ENCODE measurements around the gene PIGO. TPM values are rescaled to one million over a fixed set of nuclear protein-coding genes. Genes with fewer than 3 reads are reported as not detected.

Gene PIGO
- total RNA-seq, 5 donors from 2014 or later (not counting 1 experiment from before 2014, with no cell fraction given): 23.0 to 32.1 (median 29.9) TPM

DNA sequence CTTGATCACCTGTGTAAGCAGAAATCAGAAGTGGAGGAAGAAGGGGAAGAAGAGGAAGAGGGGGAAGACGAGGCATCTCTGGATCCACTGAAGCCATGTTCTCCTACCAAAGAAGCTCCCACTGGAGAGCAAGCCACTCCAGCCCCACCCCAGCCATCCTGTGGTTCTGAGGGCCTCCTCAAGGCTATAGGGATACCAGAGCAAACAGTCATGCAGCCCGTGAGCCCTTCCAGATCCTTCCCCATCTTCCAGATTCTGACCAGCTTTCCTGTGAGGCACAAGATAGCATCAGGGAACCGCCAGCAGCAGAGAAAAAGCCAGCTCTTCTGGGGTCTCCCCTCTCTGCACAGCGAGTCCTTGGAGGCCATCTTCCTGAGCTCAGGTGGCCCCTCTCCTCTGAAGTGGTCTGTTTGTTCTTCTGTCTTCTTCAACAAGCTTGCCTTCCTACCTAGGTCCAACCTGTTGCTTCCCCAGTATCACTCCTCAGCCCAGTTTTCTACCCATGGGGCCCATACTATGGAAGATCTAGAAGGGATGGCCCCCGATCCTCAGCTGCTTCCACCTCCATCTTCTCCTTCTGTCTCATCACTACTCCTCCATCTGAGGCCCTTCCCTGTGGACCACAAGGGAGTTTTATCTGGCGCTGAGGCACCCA is 53.4 kb downstream of the PIGO start:
- peaks cover 19% of the 10 kb centered on the region for H3K36me3 Mint-ChIP-seq
- H3K27me3 Mint-ChIP-seq: no peaks in the 10 kb centered on the region
- Histone ChIP-seq H3K4me3 (ENCODE audit: control insufficient read depth in 1 of 2, extremely low read depth in 1 of 2, low read length in 1 of 2) (no peak overlapping the region), H3K36me3 (ENCODE audit: control insufficient read depth in 2 of 2, extremely low read depth in 1 of 2, insufficient read depth in 1 of 2, low read length in 1 of 2) (peaks cover 4 to 21% of the 10 kb centered on the region in 2 donors), H3K9me3 (no peaks in the 10 kb centered on the region), H3K27ac (ENCODE audit: low read length) (no peak overlapping the region), H3K4me1 (ENCODE audit: control insufficient read depth in 1 of 2, extremely low read depth in 1 of 2, insufficient read depth in 2 of 2, low read length in 2 of 2) (no peaks in the 10 kb centered on the region), H3K27me3 (replicated peaks in 1 of 2; ENCODE audit: control insufficient read depth in 2 of 2, extremely low read depth in 1 of 2, insufficient read depth in 2 of 2, low read length in 1 of 2) (no peaks in the 10 kb centered on the region)
- H3K27ac Mint-ChIP-seq: no peak overlapping the region
- POLR2A ChIA-PET: no interaction called here
- 97% methylated on average over 4 of the region's 6 CpGs for WGBS (ENCODE audit: insufficient coverage)
- CTCF ChIA-PET: interaction anchor here in 1 of 2 donors (0.6 kb wide), 1 partner anchor 8 kb away, joined by 3 read pairs; no protein-coding TSS in a partner anchor
- H3K9me3 Mint-ChIP-seq: no peaks in the 10 kb centered on the region
- ATAC-seq (replicated peaks in 1 of 4) (no peak), DNase-seq (no peak)
- no peaks in the 10 kb centered on the region for H3K4me1 Mint-ChIP-seq
- H3K4me3 Mint-ChIP-seq: no peak overlapping the region

DNA sequence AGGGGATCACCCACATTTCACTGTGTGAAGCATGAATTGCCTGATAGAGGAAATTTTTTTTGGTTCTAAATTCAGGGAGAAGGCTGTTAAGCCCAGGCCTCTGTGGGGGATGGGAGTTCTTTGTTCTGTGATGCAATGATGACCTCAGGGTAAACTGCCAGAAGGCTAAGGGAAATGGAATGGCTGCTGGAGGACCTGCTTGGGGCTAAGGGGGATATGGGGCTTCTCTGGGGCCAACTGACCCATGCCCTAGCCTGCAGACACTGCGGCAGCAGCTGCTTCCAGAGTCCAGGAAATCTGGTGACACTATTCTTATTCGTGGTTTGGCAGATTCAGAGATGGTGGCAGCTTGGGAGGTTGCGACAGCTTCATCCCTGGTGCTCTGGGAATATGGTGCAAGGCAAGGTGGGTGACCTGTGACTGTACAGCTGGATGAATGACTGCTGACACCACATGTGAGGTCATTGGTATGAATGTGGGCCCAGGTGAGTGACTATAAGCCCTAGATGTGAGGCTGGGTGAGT is 54.2 kb downstream of the PIGO start:
- ChIA-PET CTCF (no interaction called here), POLR2A (no interaction called here)
- Mint-ChIP-seq H3K36me3 (peaks cover 19% of the 10 kb centered on the region), H3K4me1 (no peaks in the 10 kb centered on the region), H3K9me3 (no peaks in the 10 kb centered on the region), H3K27me3 (no peaks in the 10 kb centered on the region), H3K4me3 (no peak overlapping the region), H3K27ac (no peak overlapping the region)
- DNase-seq: no peak
- ATAC-seq (replicated peaks in 1 of 4): no peak
- no peak overlapping the region for H3K4me3 ChIP-seq (ENCODE audit: control insufficient read depth in 1 of 2, extremely low read depth in 1 of 2, low read length in 1 of 2)
- H3K9me3 ChIP-seq: no peaks in the 10 kb centered on the region
- no peaks in the 10 kb centered on the region for H3K4me1 ChIP-seq (ENCODE audit: control insufficient read depth in 1 of 2, extremely low read depth in 1 of 2, insufficient read depth in 2 of 2, low read length in 2 of 2)
- H3K27ac ChIP-seq (ENCODE audit: low read length): no peak overlapping the region
- H3K27me3 ChIP-seq (replicated peaks in 1 of 2; ENCODE audit: control insufficient read depth in 2 of 2, extremely low read depth in 1 of 2, insufficient read depth in 2 of 2, low read length in 1 of 2): no peaks in the 10 kb centered on the region
- peaks cover 0 to 21% of the 10 kb centered on the region in 2 donors for H3K36me3 ChIP-seq (ENCODE audit: control insufficient read depth in 2 of 2, extremely low read depth in 1 of 2, insufficient read depth in 1 of 2, low read length in 1 of 2)
- 93% methylated on average over 3 of the region's 3 CpGs for WGBS (ENCODE audit: insufficient coverage)

Other genes starting within 250 kb of the PIGO start
- gene PHF24, start 138.3 kb downstream of the PIGO start, total RNA-seq: not detected
- gene DNAJB5, start 106.8 kb downstream of the PIGO start, total RNA-seq: 1 to 10 TPM; 1.3 to 2.4 (median 1.7) TPM
- gene VCP, start 24.0 kb downstream of the PIGO start, total RNA-seq: 100 to 1,000 TPM; 141 to 232 (median 167) TPM
- 10 to 100 TPM; 20.0 to 30.7 (median 28.2) TPM for gene FANCG, start 16.6 kb downstream of the PIGO start, total RNA-seq
- 10 to 100 TPM; 35.8 to 58.2 (median 53.7) TPM for gene STOML2, start 6.5 kb upstream of the PIGO start, total RNA-seq
- gene ATOSB, start 19.3 kb upstream of the PIGO start, total RNA-seq: 10 to 100 TPM in 1 of 5 donors, 1 to 10 TPM in 4; 4.7 to 12.7 (median 8.9) TPM
- gene UNC13B, start 65.4 kb upstream of the PIGO start, total RNA-seq: 1 to 10 TPM in 1 of 5 donors, under 1 TPM in 4; 0.45 to 1.2 (median 0.72) TPM